Astrocyte of the spinal cord (primary cell): ENCODE results near the gene GPR35.
A peak's percentile ranks its signal among the peaks of the same experiment; 100 is the strongest.

Source experiments
- DNase-seq: peaks from one replicate; pipeline ENCODE4 v3.0.0; 2011; ENCODE audit warnings: low read depth, low spot score
- H3K4me3 ChIP-seq: 2 replicates; pipeline ENCODE4 v1.5.1; 2011; ENCODE audit warnings: low read depth, mild to moderate bottlenecking, low read length, moderate library complexity
- CTCF ChIP-seq: IDR thresholded peaks from 2 replicates; pipeline ENCODE4 v1.5.1; 2012; ENCODE audit warnings: low read depth, mild to moderate bottlenecking, low read length, inconsistent platforms
- in situ Hi-C: cut with HindIII; loops from 2 replicates; pipeline ENCODE4 v1.10.0; 2017; ENCODE audit warnings: low sequenced_read_pairs

The GPR35 gene

GRCh38 chr2:240624950-240625621, at the start of gene GPR35:
TSS of gene GPR35 (plus strand) at chr2:240625480. CDS start at chr2:240629953, 4,473 bp downstream.
- no peak within 1 kb of the TSS for H3K4me3 ChIP-seq
- TF ChIP-seq CTCF: no peak
- DNase-seq: peak; percentile 46
- in situ Hi-C loops: no loop called here

GRCh38 chr2:240576036-240576435, 49.2 kb upstream of the GPR35 start:
- no peak for DNase-seq
- in situ Hi-C loops: no loop called here
- no peak for TF ChIP-seq CTCF
- no peak overlapping the region for H3K4me3 ChIP-seq

GRCh38 chr2:240576436-240577205, 48.7 kb upstream of the GPR35 start:
- H3K4me3 ChIP-seq: no peak overlapping the region
- no peak for TF ChIP-seq CTCF
- DNase-seq: no peak
- in situ Hi-C loops: no loop called here

GRCh38 chr2:240577281-240578109, 47.8 kb upstream of the GPR35 start:
- no peak for DNase-seq
- H3K4me3 ChIP-seq: no peak overlapping the region
- TF ChIP-seq CTCF: no peak
- in situ Hi-C loops: no loop called here

- in situ Hi-C loops: no loop called here
- no peak for DNase-seq
- no peak for TF ChIP-seq CTCF
- no peak overlapping the region for H3K4me3 ChIP-seq
Measured at GRCh38 chr2:240578110-240578450, 47.2 kb upstream of the GPR35 start.

GRCh38 chr2:240578488-240578887, 46.8 kb upstream of the GPR35 start:
- no peak for TF ChIP-seq CTCF
- in situ Hi-C loops: no loop called here
- H3K4me3 ChIP-seq: no peak overlapping the region
- no peak for DNase-seq
